ENCODE measurements around the gene TLK1. TPM values are rescaled to one million over a fixed set of nuclear protein-coding genes. Genes with fewer than 3 reads are reported as not detected.

The TLK1 gene
- polyA plus RNA-seq, 1 of the 3 experiments (the other 2 are of a cell fraction) = 4.8 TPM

GRCh38 chr2:171201767-171202166, 41.1 kb upstream of the TLK1 start (continued):
- TF ChIP-seq ZBTB33 (IDR thresholded peaks at IDR 0.05; ENCODE audit: borderline replicate concordance, low read depth) = no peak
- no peak for TF ChIP-seq MAX (IDR thresholded peaks at IDR 0.05; ENCODE audit: low read depth)
- TF ChIP-seq RCOR1 (IDR thresholded peaks at IDR 0.05; ENCODE audit: low read length) = no peak

GRCh38 chr2:171201271-171201670, 40.6 kb upstream of the TLK1 start:
- Histone ChIP-seq H2AFZ (ENCODE audit: low read depth) (no peak overlapping the region), H3K27ac (ENCODE audit: low read depth in 2 of 2, low read length in 1 of 2) (no peak overlapping the region), H3K4me1 (ENCODE audit: control insufficient read depth in 1 of 2, insufficient read depth in 2 of 2, low read depth in 1 of 2, low read length in 1 of 2) (no peaks in the 10 kb centered on the region), H3K27me3 (ENCODE audit: insufficient read depth) (no peaks in the 10 kb centered on the region), H3K4me3 (ENCODE audit: low read depth in 2 of 2, low read length in 1 of 2) (no peak overlapping the region), H3K9me2 (no peaks in the 10 kb centered on the region), H3F3A (replicated peaks; ENCODE audit: insufficient read depth) (no peaks in the 10 kb centered on the region), H3K9me3 (no peaks in the 10 kb centered on the region), H4K20me1 (ENCODE audit: insufficient read depth) (no peaks in the 10 kb centered on the region), H3K9ac (no peak overlapping the region), H3K4me2 (no peak overlapping the region), H3K79me2 (ENCODE audit: insufficient read depth) (no peaks in the 10 kb centered on the region), H3K36me3 (replicated peaks in 1 of 2; ENCODE audit: control insufficient read depth in 1 of 2, insufficient read depth in 2 of 2, low read length in 1 of 2) (no peaks in the 10 kb centered on the region)
- WGBS (ENCODE audit: low lambda C conversion rate) = 77% methylated on average over 1 of the region's 1 CpG
- TF ChIP-seq FOXJ3 (CRISPR knock-in tag; IDR thresholded peaks at IDR 0.05) (no peak), PBX3 (IDR thresholded peaks at IDR 0.05) (no peak), RXRA (IDR thresholded peaks at IDR 0.05; ENCODE audit: borderline replicate concordance, low read depth) (no peak), MEF2A (IDR thresholded peaks at IDR 0.05; ENCODE audit: borderline replicate concordance, low read depth) (no peak), TEAD4 (IDR thresholded peaks at IDR 0.05; ENCODE audit: borderline replicate concordance, insufficient read depth) (no peak), MXI1 (IDR thresholded peaks at IDR 0.05; ENCODE audit: low read depth, low read length) (no peak), JUND (IDR thresholded peaks at IDR 0.05) (no peak), CTCF (IDR thresholded peaks at IDR 0.05) (no peak), TCF12 (IDR thresholded peaks at IDR 0.05) (no peak), EZH2phosphoT487 (IDR thresholded peaks at IDR 0.05; ENCODE audit: borderline replicate concordance, low read depth) (no peak), GATA2 (CRISPR knock-in tag; IDR thresholded peaks at IDR 0.05) (no peak), RAD21 (IDR thresholded peaks at IDR 0.05; ENCODE audit: low read length) (no peak), CHD2 (IDR thresholded peaks at IDR 0.05; ENCODE audit: low read length, partially characterized antibody) (no peak)
- CTCF ChIA-PET = interaction anchor here (0.7 kb wide), 1 partner anchor 40 kb away, joined by 3 read pairs; no protein-coding TSS in a partner anchor
- DNase-seq = no peak
- POLR2A ChIA-PET = no interaction called here
